GM18870 (cell line): ENCODE data around the gene MBOAT1.
"Not testable (repeated sequence)": the region's sequence is repeated elsewhere in the genome, so short reads cannot be mapped to it uniquely, and the experiment has no call there.

Source experiments
- ATAC-seq: cut with Tn5 transposase; IDR thresholded peaks from one replicate; pipeline ENCODE4 v1.9.1; 2021; ENCODE audit warnings: moderate library complexity; ENCODE audit not compliant: unreplicated experiment

MBOAT1 gene, protein sequence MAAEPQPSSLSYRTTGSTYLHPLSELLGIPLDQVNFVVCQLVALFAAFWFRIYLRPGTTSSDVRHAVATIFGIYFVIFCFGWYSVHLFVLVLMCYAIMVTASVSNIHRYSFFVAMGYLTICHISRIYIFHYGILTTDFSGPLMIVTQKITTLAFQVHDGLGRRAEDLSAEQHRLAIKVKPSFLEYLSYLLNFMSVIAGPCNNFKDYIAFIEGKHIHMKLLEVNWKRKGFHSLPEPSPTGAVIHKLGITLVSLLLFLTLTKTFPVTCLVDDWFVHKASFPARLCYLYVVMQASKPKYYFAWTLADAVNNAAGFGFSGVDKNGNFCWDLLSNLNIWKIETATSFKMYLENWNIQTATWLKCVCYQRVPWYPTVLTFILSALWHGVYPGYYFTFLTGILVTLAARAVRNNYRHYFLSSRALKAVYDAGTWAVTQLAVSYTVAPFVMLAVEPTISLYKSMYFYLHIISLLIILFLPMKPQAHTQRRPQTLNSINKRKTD

DNA sequence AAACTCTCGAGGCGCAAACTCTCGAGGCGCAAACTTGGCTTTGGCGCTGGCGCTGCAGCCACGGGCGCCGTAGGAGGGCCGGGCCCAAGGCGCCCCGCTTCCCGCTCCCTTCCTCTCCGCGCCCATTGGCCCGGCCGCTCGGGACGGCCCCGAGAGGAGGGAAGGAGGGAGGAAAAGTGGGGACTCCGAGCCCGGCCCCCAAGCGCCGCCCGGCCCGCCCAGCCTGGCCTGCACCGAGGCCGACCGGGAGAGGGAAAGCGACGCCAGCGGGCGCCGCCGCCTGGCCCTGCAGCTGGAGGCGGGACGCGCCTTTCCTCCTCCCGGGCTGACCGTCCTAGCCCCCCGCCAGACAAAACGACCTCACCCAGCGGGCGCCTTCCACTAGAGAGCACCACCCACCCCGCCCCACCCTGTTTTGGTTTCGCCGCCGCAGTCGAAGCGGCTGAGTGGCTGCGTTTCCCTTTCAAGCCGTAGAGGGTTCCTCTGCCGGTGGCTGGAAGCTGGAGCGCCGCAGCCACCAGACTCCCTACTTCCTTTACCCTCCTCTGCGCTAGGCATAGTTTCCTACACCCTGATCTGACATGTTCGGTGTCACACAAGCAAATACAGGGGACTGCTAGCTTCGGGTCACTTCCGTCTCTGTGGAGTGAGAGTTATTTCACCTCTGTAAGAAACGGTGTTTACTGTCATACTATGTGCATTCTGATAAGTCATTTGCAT is at the start of gene MBOAT1:
MBOAT1 (minus strand) TSS at position 78 of the 720 bp plus-strand sequence. CDS start 235 bp downstream, outside the sequence.
- ATAC-seq: peak; percentile 63

DNA sequence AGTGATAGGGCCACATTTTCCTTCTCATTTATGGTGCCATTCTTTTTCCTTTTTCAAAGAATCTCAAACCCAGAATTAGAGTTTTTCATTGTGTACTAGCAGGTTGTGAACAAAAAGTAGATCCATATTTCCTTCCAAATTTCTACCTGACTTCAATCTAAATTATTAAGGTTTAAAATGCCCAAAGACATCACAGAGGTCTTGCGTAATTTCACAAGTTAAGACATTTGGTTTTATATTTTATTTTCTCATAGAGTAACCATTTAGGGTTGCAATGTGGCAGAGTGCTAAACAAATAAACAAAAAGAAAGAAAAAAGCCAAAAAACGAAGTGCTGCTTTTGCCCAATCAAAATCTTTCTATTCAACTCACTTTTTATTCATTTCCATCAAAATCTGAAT is 49.4 kb upstream of the MBOAT1 start:
- ATAC-seq: no peak

DNA sequence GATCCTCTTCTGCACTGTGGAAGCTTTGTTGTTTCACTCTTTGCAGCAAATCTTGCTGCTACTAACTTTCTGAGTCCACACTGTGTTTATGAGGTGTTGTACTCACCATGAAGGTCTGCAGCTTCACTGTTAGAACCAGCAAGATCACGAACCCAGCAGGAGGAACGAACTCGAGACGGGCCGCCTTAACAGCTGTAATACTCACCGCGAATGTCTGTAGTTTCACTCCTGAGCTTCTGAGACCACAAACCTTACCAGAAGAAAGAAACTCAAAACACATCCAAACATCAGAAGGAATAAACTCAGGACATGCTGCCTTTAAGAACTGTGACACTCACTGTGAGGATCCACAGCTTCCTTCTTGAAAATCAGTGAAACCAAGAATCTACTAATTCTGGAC is 48.1 kb upstream of the MBOAT1 start:
- no peak for ATAC-seq

DNA sequence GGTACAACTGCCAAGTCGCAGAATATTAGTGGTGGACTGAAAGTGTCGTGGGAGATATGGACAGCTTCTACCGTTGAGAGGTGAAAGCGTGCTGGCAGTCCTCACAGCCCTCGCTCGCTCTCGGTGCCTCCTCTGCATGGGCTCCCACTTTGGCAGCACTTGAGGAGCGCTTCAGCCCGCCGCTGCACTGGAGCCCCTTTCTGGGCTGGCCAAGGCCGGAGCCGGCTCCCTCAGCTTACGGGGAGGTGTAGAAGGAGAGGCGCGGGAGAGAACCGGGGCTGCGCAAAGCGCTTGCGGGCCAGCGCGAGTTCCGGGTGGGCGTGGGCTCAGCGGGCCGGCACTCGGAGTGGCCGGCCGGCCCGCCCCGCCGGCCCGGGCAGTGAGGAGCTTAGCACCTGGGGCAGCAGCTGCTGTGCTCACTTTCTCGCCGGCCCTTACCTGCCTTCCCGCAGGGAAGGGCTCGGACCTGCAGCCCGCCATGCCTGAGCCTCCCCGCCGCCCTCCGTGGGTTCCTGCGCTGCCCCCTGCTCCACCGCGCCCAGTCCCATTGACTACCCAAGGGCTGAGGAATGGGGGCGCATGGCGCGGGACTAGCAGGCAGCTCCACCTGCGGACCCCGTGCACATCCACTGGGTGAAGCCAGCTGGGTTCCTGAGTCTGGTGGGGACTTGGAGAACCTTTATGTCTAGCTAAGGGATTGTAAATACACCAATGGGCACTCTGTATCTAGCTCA is 47.2 kb upstream of the MBOAT1 start:
- ATAC-seq: no peak

DNA sequence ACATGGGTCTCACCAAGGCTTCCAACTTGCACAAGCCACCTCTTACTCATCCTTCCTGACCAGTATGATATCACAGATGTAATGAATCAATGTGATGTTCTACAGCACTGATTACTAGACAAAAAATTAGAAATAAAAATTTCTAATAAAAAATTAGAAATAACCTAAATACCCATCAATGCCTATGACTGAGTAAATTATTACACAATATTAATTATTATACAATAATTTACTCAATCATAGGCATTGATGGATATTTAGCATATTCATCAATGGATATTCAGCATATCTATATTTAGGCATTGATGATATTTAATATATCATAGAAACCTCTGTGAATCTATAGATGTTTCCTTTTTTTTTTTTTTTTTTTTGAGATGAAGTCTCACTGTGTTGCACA is 43.2 kb upstream of the MBOAT1 start:
- ATAC-seq: no peak

DNA sequence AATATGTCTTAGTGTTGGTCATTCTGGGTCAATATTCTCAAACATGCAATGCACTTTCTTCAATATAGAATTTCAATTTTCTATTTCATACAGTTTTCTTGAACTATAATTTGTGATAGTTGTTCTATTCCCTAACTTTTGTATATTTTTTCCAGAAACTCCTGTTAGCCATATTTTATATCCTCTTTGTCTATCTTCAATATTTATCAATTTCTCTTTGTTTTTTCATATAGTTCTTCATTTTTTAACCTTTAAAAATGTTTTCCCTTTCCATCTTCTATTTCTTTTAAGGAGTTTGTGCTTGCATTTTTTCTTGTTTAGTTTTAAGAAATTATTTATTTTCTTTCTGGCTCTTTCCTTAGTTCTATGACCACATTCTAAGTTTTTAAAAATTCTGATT is 42.0 kb upstream of the MBOAT1 start:
- no peak for ATAC-seq

DNA sequence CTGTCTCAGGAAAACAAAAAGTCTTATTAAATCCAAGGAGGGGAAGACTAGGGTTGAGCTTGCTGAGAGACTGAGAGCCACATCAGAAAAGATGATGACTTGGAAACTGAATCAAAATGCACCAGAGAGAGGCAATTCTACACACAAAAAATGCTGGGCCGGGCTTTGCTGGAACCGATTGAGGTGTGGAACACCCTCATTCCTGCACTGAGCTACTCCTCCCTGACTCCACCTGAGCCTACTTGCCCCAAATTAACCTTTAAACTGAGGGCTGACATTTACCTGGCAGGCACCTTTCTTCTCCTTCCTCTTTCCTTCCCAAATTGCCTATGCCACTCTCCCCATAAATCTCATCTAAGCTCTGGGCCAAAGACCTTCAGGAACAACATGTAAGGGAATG is 40.8 kb upstream of the MBOAT1 start:
- ATAC-seq: no peak

DNA sequence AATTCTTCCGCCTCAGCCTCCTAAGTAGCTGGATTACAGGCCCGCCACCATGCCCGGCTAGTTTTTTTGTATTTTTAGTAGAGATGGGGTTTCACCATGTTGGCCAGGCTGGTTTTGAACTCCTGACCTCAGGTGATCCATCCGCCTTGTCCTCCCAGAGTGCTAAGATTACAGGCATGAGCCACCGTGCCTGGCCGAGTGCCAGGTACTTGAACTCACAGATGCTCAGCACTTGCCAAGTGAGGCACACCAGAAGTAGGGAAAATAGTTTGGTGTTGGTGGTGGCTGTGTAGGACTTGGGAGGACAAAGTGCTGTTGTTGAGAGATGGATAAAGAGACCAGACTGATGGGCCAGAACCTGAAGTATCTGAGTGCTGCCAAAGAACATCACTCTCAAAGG is 40.0 kb upstream of the MBOAT1 start:
- no peak for ATAC-seq

DNA sequence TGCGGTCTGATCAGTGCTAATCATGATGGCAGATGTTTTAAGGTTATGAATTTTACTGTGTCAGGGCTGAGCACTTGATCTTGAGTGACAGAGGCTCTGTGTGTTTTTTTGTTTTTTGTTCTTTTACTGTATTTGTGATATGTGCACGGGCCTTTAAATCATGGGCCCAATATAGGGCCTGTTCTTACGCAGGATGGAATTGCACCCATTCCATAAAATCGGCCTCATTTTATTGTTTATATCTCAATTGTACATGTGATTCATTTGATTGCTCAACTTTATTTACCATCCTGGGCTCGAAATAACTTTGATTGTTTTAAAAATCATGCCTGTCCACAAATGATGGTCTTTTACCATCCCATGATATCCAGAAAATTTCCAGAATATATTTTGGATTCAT is 39.3 kb upstream of the MBOAT1 start:
- no peak for ATAC-seq

DNA sequence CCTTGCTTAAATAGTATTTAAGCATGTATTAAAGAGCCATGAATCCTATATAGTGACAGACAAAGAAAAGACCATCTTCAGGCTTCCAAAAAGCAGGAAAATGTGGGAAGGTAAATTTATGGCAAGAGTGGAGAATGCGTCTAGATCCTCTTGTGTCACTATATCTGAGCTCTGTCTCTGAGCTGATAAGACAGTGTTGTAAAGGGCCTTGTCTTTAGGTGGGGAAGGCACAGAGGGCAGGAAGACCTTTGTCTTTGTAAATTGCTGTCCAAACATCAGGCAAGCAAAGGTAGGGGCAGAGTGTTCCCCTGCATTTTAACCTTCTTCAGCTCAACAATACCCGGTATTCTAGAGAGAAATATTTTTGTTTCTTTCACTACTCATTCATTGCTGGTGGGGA is 33.9 kb upstream of the MBOAT1 start:
- no peak for ATAC-seq

DNA sequence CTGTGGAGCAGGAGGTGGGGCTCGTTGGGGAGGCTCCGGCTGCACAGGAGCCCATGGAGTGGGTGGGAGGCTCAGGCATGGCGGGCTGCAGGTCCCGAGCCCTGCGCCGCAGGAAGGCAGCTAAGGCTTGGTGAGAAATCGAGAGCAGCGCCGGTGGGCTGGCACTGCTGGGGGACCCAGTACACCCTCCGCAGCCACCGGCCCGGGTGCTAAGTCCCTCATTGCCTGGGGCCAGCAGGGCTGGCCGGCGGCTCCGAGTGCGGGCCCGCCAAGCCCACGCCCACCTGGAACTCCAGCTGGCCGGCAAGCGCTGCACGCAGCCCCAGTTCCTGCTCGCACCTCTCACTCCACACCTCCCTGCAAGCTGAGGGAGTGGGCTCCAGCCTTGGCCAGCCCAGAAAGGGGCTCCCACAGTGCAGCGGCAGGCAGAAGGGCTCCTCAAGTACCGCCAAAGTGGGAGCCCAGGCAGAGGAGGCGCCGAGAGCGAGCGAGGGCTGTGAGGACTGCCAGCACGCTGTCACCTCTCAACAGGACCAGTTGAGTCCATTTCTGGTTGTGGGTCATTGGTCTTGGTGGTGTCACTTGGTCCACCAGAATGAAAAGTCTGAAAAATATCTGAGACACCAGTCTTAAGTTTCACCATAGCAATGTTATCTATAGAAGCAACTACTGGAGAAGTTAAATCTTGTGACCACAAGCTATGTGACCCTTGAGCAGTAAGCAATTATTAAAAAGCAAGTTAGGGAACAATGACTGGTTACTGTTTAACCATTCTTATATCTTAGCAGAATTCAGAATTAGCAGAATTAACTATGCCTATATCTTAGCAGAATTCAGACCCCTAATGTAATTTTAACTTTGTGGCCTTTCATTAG is 32.8 kb upstream of the MBOAT1 start:
- ATAC-seq: not testable (repeated sequence)

DNA sequence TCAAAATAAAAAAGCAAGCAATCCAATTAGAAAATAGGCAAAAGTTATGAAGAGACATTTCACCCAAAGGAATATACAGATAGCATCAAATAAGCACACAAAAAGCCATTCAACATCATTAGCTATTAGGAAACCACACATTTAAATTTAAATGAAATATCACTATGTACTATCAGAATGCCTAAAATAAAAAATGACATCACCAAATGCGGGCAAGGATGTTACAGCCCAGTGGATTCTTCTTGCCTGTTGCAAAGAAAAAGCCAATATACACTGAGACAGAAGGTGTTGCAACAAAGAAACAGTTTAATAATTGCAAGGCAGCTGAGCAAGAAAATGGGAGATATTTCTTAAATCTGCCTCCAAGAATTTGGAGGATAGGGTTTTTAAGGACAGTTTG is 31.0 kb upstream of the MBOAT1 start:
- ATAC-seq: no peak

DNA sequence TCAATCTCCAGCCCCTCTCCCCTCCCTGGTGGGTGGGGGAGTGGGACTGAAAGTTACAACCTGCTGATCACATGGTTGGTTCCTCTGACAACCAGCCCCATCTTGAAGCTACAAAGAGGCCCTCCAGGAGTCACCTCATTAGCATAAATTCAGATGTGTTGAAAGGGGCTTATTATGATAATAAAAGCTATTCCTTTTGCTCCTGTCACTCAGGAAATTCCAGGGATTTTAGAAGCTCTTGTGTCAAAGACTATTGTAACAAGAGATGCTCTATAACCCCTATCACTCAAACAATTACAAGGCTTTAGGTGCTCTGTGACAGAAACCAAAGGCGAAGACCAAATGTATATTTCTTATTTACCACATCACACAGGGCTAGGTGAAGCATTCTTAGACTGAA is 30.1 kb upstream of the MBOAT1 start:
- ATAC-seq: no peak

DNA sequence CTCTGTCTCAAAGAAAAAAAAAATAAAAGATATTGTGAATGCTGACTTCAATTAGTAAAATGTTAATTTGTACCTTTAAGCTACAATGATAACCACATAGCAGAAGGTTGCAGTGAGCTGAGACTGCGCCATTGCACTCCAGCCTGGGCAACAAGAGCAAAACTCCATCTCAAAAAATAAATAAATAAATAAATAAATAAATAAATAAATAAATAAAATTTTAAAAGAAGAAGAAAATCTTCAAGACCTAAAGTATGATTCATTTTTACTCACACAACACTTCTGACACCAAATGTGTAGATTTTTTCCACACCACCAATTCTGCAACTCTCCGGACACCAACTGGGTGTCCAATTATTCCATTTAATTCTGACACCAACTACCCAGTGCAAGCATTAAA is 28.8 kb upstream of the MBOAT1 start:
- ATAC-seq: no peak

DNA sequence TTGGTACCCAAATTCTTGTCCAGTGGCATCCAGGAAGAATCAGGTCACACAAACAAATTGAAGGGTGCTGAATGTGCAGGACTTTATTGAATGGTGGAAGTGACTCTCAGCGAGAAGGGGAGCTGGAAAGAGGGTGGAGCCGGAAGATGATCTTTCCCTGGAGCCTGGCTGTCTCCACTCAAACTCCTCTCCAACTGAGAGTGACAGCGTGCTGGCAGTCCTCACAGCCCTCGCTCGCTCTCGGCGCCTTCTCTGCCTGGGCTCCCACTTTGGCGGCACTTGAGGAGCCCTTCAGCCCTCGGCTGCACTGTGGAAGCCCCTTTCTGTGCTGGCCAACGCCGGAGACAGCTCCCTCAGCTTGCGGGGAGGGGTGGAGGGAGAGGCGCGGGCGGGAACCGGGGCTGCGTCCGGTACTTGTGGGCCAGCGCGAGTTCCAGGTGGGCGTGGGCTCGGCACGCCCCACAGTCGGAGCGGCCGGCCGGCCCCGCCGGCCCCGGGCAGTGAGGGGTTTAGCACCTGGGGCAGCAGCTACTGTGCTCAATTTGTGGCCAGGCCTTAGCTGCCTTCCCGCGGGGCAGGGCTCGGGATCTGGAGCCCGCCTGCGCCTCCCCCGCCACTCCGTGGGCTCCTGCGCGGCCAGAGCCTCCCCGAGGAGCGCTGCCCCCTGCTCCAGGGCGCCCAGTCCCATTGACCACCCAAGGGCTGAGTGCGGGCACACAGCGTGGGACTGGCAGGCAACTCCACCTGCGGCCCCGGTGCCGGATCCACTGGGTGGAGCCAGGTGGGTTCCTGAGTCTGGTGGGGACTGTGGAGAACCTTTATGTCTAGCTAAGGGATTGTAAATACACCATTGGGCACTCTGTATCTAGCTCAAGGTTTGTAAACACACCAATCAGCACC is 26.7 kb upstream of the MBOAT1 start:
- ATAC-seq: no peak

DNA sequence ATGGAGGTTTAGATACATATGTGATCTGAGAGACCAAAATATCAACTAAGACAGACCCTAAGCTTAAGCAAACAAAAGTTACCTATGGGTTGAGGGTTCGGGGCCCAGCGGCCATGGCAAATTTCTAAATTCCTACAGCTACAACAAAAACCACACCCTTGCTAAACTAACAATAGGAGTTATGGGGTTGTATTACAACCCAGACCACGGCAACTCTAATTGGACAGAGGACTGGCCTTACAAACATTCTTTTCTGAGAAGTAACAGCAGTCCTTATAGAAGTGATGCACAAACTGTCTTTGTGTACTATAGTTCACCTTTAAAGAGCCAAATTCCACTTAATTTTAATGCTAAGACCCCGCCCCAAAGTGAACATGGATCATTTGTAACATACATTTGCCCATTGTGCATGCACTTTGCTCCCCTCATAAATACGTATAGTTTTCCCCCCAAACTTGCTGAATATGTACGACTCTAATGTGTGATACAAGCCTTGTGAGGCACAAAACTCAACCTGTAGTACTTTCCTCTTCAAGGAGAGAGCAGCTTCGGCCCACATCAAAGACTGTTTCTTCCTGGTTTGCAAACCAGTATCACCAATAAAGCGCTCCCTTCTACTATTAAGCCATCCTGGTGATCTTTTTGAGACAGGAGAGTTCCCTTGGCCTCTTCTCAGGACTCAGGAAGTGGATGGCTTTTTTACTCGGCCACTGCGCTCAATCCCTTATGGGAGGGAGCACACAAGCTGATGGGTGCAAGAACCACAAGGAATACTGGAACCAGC is 25.6 kb upstream of the MBOAT1 start:
- no peak for ATAC-seq

DNA sequence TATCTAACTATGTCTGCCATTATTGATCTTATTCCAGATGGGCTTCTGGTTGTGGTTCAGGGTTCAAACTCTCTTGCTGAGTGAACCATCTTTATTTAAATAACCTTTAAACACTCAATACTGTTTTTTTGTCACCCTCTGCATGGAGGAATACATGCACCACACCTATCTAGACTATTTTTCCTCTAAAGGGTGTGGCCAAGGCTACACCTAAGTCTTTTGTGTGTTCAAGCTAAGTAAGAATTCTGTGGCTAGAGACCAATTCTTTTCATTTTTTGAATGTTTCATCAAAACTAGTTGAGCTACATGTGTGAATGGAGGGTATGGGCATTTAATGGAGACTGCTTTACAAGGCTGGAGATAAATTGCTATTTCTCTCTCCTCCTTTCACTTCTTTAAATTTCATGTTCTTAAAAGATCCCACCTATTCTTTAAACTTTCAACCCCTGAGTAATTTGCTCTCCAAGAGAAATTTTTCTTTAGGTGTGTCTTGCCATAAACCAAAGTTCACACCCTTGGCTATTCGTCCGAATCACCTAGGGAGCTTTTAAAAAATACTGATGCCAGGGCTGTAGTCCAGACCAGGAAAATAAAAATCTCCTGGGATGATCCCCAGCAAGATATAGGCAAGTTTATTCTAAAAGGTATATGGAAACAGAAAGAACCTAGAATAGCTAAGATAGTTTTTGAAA is 24.8 kb upstream of the MBOAT1 start:
- no peak for ATAC-seq

DNA sequence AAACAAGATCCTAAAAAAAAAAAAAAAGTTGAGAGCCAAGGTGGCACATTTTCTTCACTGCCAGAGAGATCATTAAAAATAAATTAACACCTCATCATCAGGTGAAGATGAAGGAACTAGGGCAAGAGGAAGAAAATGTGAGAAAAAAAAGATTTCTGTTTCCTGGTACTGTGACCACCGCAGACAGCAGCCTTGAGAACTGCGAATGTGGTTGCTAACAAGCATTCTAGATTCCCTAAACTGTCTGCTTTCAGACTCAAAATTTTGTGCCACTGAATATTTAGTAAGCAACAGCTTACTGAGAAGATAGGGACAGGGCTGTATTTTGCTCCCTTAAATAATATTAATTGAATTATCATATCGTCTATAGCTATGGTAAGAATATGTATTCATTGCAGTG is 24.1 kb upstream of the MBOAT1 start:
- no peak for ATAC-seq
